T-helper 1 cell treated with Interleukin-12 subunit alpha and Interleukin-12 subunit beta and Interleukin-4 antibody, amounts not matched to agents 30 ng/mL and 1 ng/mL, for 36 hours (primary cell): ENCODE results near the gene ELF1. TPM values are rescaled to one million over a fixed set of nuclear protein-coding genes. Genes with fewer than 3 reads are reported as not detected.
"Not testable (repeated sequence)": the region's sequence is repeated elsewhere in the genome, so short reads cannot be mapped to it uniquely, and the experiment has no call there.

Experiments
- intact Hi-C: fragments of 100-400 bp; cut with micrococcal nuclease; formaldehyde crosslinking; loops from one replicate; pipeline ENCODE4 v1.15.1; 2024
- total RNA-seq: library from RNA; stranded (reverse); gene quantifications from 2 replicates; pipeline ENCODE4 v1.2.3, GENCODE V29; 2022

The ELF1 gene
- total RNA-seq, 1 donor from 2014 or later: 114 TPM

DNA sequence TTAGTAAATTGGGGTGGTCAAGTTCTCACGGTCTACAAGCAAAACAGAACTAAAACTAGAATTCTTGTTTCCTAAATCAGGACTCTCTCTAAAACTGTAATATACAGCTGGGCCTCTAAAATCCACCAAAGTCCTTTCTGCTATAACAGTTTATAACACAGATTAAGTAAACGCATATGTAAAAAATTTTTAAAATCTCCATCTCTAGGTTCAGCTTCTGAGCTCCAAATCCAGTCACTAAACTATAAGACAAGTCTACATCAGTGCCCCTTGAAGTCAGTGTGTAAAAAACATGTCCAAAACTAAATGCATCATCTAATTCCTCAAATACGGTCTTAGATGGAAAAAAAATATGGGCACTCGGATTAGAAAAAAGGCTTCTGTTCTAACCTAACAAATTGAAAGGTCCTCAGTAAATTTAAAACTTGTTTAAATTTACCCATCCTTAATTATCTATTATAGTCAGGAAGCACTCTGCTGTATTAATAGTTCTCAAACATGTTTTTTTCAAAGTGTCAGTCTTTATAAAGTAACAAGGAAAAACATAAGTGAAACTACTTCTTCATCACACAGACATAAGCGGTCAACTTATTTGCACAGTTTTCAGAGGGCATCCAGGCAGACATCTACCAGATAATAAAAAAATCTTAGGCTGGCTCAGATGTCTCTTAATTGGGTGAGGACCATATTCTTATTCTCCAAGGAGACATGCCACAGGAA is 33.6 kb downstream of the ELF1 start:
- intact Hi-C loops: loop anchor here (1.0 to 10.0 kb wide), 2 partner anchors 10 to 611 kb away; no protein-coding TSS in a partner anchor

DNA sequence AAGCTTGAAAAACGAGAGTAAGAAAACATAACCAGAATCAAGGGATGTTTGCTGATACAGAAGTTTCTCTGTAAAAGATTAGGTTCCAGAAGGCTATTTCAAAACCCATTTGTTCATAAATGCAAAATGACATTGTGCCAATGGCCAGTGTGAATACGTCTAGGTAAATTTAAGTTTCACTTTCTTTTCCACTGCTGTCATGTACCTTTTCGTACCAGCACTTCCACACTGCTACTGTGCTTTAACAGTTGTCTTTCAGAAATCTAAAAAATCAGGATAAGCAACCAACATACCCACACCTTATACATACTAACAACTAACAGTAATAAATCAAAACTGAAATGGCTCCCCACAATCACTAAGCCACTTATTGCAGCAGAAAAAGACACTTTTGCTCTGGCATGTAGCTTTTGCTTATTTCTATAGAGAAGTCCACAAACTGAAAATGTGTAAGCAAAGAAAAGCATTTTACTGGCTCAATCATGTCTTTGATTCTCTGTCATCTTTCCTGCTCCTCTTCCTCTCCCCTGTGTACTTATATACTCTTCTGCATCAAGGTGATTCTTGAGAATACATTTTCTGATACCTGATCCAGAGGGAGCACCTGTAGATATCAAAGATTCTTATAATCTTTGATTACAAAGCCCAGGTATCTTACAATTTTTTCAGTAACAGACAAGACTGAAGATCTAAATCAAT is 34.3 kb downstream of the ELF1 start:
- intact Hi-C loops: loop anchor here (1.0 to 10.0 kb wide), 8 partner anchors 10 to 1948 kb away; partner anchors contain the start of genes AKAP11, ELF1, NHLRC3 and PROSER1

GRCh38 chr13:40983725-40984667 is 35.1 kb downstream of the ELF1 start:
- intact Hi-C loops: loop anchor here (1.0 to 10.0 kb wide), 9 partner anchors 21 to 1947 kb away; partner anchors contain the start of genes AKAP11, ELF1, MRPS31 and NHLRC3

GRCh38 chr13:40983259-40983658 is 35.9 kb downstream of the ELF1 start:
- intact Hi-C loops: loop anchor here (2.0 to 10.0 kb wide), 7 partner anchors 212 to 1946 kb away; partner anchors contain the start of genes AKAP11, MRPS31, NHLRC3 and PROSER1

DNA sequence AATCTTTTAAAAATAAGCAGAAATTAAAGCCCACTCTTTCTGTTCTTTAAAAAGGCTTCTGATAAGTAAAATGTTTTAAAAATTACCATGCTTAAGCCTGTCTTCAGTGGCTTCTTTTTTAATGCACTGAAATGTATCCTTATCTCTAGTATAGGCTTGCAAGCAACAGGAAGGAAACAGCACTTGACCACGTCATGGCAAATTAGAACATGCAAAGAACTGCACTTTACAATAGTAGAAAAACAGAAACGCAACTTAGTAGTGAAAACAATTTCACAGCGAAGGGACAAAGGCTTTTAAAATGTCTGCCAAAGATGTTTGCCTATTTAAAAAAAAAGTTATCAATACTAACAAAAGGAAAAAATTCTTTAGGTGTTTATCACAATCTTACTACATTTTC is 36.3 kb downstream of the ELF1 start:
- intact Hi-C loops: loop anchor here (1.0 to 10.0 kb wide), 9 partner anchors 8 to 1945 kb away; partner anchors contain the start of genes AKAP11, KBTBD6, MRPS31 and NHLRC3

DNA sequence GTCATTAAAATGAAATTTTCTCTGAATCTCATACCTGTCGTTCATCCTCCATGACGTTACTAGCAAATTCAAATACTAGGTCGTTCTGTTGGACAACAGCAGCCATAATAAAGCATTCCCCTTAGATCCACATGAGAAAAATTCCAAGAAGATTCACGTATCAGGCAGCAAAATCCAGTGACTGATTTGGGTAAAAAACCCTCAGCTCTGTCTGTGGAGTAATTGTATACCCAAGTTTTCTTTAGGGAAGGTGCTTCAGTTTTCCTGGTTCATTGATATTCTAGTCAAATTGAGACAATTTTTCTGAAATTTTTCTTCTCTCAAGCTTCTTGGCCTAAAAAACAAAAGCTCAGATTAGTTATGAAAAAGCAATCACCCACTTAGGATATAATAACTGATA is 37.2 kb downstream of the ELF1 start:
- intact Hi-C loops: loop anchor here (1.0 to 10.0 kb wide), 11 partner anchors 8 to 1945 kb away; partner anchors contain the start of genes AKAP11, KBTBD6, MRPS31 and NHLRC3

- intact Hi-C loops: loop anchor here (1.0 to 10.0 kb wide), 7 partner anchors 61 to 1944 kb away; partner anchors contain the start of genes AKAP11, NHLRC3, PROSER1 and WBP4
Observed at GRCh38 chr13:40981361-40981760, 37.8 kb downstream of the ELF1 start.

- intact Hi-C loops: loop anchor here (1.0 to 10.0 kb wide), 7 partner anchors 25 to 1943 kb away; partner anchors contain the start of genes AKAP11, NHLRC3 and PROSER1
Observed at GRCh38 chr13:40980461-40980860, 38.7 kb downstream of the ELF1 start.

GRCh38 chr13:40979232-40979631 is 39.9 kb downstream of the ELF1 start:
- intact Hi-C loops: no loop called here

GRCh38 chr13:40978109-40978508 is 41.0 kb downstream of the ELF1 start:
- intact Hi-C loops: not testable (repeated sequence)

- intact Hi-C loops: loop anchor here (2.0 kb wide), 3 partner anchors 17 to 247 kb away; partner anchors contain the start of gene KBTBD6
Observed at GRCh38 chr13:40975441-40975840, 43.7 kb downstream of the ELF1 start.

DNA sequence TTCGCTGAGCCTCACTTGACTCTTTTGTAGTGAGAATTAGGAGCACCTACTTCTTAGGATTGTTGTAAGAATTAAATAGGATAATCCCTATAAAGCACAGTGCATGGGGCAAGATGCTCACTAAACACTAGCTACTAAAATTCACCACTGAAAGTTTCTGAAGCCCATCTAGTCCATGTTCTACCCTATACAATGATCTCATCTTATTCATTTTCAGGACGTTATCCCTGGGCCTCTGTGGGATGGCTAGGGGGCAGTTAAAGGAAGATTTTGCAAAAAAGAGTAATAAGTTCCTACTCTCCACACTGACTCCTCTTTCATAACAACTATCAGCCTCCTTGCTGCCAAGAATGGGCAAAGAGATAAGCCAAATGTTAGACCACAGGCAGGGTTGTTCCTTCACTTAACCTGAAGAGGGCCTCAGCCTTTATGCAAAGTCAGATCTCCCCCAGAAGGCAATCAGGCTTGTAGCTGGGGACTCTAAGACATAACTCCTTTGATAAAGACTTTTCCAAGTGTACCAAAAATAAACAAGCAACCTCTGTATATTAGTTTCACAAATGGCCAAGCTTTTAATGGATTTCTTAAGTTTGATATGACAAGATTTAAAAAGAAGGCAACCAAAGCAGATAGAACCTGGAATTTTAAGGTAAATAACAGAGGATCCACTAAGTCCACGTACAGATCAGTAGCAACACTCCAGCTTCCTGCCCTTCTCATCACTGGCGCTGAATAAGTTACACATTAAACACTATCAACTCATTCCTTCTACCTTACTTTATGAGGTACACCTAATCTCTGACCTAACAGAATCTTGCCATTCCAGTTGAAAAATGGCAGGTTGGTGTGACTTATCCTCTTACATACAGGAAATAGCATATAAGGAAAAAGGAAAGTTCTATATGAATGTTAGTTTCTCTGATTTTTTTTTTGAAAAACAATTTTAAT is 44.4 kb downstream of the ELF1 start:
- intact Hi-C loops: loop anchor here (1.0 to 5.0 kb wide), 7 partner anchors 8 to 248 kb away; partner anchors contain the start of genes KBTBD6 and KBTBD7

GRCh38 chr13:40973409-40973808 is 45.7 kb downstream of the ELF1 start:
- intact Hi-C loops: loop anchor here (5.0 kb wide), 1 partner anchor 219 kb away; the partner anchor contains the start of gene KBTBD7

GRCh38 chr13:40971321-40971720 is 47.8 kb downstream of the ELF1 start:
- intact Hi-C loops: loop anchor here (5.0 kb wide), 1 partner anchor 221 kb away; the partner anchor contains the start of gene KBTBD7

DNA sequence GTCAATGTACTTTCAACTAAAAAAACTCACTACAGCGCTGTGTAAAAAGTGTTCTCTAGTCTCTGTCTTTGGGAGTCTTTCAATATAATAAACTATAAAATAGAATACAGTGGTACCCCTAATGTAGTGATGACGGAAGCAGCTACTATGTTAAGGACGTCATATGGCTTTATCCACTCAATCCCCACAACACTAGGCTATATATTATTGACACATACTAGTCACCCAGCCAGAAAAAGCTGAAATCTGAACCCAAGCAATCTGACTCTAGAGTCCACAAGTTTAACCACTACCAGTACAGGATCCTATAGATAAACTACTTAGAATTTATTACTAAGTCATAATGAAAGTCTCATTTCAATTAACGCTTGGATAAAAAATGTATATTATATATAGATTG is 48.3 kb downstream of the ELF1 start:
- intact Hi-C loops: loop anchor here (5.0 kb wide), 1 partner anchor 221 kb away; the partner anchor contains the start of gene KBTBD7

DNA sequence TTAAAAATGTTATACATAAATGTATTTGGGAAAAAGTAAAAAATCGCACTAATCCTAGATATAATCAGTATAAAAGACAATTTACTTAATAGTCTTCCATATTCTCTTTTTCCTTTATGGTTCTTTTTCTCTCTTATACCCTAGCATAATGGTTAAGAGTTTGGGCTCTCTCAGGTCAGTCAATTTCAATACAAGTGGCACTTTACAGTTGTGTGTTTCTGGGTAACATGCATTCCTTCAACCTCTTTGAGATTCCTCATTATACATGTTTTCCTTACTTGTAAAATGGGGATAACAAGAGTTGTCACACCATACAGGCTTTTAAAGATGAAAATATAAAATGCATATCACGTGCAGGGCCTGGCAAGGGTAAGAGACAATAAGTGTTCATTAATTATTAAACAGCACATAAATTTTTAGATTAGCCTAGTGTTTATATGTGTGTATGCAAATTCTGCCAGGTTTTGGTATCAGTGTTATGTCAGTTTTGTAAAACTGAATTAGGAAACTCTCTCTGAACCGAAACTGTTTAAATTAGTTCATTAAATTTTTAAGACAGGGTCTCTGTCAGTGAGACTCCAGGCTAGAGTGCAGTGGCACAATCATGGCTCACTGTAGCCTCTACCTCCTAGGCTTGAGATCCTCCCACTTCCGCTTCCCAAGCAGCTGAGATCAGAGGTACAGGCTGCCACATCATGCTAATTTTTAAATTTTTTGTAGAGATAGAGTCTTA is 49.8 kb downstream of the ELF1 start:
- intact Hi-C loops: loop anchor here (1.0 kb wide), 1 partner anchor 8 kb away; no protein-coding TSS in a partner anchor

DNA sequence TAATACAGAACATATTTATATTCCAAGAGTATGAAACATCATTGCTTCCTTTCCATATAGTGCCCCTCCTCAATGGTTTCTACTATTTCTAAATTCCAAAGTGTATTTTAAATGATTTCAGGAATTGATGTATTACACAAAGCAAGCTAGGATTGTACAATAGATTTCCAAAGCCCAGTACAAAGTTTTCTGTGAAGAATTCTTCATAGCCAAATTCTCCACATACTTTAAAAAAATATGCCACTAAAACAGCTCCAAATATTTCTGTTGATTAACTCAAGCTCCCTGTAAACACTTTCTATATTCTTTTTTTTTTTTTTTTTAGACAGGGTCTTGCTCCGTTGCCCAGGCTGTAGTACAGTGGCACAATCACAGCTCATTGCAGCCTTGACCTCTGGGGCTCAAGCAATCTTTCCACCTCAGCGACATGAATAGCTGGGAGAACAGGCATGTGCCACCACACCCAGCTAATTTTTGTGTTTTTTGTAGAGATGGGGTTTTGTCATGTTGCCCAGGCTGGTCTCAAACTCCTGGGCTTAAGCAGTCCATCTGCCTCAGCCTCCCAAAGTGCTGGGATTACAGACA is 50.6 kb downstream of the ELF1 start:
- intact Hi-C loops: no loop called here

GRCh38 chr13:40966298-40966697 is 52.8 kb downstream of the ELF1 start:
- intact Hi-C loops: loop anchor here (1.0 kb wide), 1 partner anchor 8 kb away; no protein-coding TSS in a partner anchor
